GM18505 (cell line): Measurements from ENCODE around the gene TDRD10.
"Not testable (repeated sequence)": the region's sequence is repeated elsewhere in the genome, so short reads cannot be mapped to it uniquely, and the experiment has no call there.

Source experiments
- ATAC-seq: cut with Tn5 transposase; IDR thresholded peaks from one replicate; pipeline ENCODE4 v1.9.1; 2021; ENCODE audit not compliant: unreplicated experiment
- POLR2A ChIP-seq: IDR thresholded peaks from 4 replicates; pipeline ENCODE4 v1.6.1; 2011; ENCODE audit warnings: borderline replicate concordance; ENCODE audit not compliant: insufficient read depth, insufficient read length; ENCODE audit errors: extremely low read depth

Gene TDRD10

DNA sequence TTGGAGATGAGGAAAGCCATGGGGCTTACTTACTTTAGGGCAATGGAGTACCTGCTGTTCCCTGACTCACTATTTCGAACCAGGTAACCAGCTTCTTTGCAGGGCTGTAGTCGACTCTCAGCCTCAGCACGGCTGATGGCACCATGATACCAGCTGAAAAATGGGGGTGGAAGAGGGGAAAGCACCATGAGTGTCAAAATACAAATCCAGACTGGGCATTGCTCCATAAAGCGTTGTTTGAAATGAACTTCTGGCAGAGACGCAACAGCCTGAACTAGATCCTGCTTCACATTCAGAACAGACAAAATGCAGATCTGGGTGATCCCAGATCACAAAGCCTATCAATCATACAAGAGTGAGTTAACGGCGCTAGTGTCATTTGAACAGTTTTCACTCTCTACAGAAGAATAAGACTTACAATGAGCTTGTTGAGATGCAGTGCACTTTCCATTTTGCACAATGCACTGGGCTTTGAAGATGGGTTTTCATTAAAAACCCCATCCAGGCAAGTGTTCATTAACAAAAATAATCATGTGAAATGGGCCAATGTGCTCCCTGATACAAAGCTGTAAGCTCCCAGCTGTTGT, 16.0 kb upstream of the TDRD10 start:
- TF ChIP-seq POLR2A = no peak
- no peak for ATAC-seq

- not testable (repeated sequence) for ATAC-seq
These were observed 15.3 kb upstream of the TDRD10 start for GRCh38 chr1:154486756-154487155.

- TF ChIP-seq POLR2A = no peak
- ATAC-seq = no peak
These were observed 13.1 kb upstream of the TDRD10 start for GRCh38 chr1:154488922-154489321.

DNA sequence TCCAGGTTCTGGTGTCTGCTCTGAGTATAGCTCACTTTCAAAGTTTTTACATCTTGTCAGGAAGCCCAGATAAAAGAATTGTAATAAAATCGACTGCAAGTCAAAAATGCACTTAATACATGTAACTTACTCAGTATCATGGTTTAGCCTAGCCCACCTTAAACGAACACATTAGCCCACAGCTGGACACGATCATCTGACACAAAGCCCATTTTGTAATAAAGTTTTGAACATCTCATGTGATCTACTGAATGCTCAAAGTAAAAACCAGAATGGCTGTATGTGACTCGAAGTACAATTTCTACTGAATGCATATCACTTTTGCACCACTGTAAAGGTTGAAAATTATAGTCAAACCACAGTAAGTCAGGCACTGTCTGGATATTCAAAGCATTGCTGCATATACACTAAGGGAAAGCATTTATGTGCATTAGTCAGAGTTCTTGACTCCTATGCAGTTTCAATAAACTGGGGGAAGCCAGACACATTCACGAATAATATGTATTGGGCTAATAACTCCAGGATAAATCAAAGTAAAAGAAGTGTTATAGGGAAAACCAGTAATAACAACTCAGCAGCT, 12.2 kb upstream of the TDRD10 start:
- no peak for ATAC-seq
- TF ChIP-seq POLR2A = no peak

- ATAC-seq = no peak
- no peak for TF ChIP-seq POLR2A
These were observed 11.7 kb upstream of the TDRD10 start for GRCh38 chr1:154490317-154490716.

DNA sequence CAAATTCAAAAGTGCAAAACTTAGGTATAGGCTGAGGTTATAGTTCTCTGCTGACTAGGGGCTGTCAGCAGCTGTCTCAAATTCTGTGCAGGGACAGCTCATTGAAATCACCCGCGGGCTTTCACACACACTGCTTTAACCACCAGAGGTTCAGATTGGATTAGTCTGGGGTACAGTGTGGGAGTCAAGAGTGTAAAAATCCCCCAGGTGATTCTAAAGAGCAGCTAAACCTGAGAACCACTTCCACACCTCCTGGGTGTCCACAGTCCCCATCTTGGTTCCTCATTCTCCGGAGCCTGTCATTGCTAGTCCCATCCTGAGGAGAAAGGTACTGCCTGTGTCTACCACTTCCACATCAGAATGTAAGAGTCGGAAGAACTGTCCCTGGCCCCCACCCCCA, 9.9 kb upstream of the TDRD10 start:
- no peak for ATAC-seq
- TF ChIP-seq POLR2A = no peak

- no peak for ATAC-seq
- no peak for TF ChIP-seq POLR2A
These were observed 8.7 kb upstream of the TDRD10 start for GRCh38 chr1:154493276-154493675.

GRCh38 chr1:154495496-154496273, 6.3 kb upstream of the TDRD10 start:
- ATAC-seq = no peak
- no peak for TF ChIP-seq POLR2A

GRCh38 chr1:154496383-154496782, 5.6 kb upstream of the TDRD10 start:
- ATAC-seq = no peak
- no peak for TF ChIP-seq POLR2A

GRCh38 chr1:154497026-154497806, 4.8 kb upstream of the TDRD10 start:
- ATAC-seq = no peak
- no peak for TF ChIP-seq POLR2A

- no peak for ATAC-seq
- TF ChIP-seq POLR2A = no peak
These were observed 2.6 kb upstream of the TDRD10 start for GRCh38 chr1:154499446-154499845.

GRCh38 chr1:154500533-154500932, 1.5 kb upstream of the TDRD10 start:
- no peak for ATAC-seq
- TF ChIP-seq POLR2A = no peak

- TF ChIP-seq POLR2A = no peak
- ATAC-seq = no peak
These were observed 475 bp upstream of the TDRD10 start for GRCh38 chr1:154501423-154502065.
